ENCODE data around the gene SH3TC1.
A peak's percentile ranks its signal among the peaks of the same experiment; 100 is the strongest.

Gene SH3TC1

GRCh38 chr4:8276358-8277240 lies 77.5 kb downstream of the SH3TC1 start:
- peaks cover 71% of the 10 kb centered on the region for H3K4me1 Mint-ChIP-seq
- no peaks in the 10 kb centered on the region for H3K36me3 Mint-ChIP-seq (ENCODE audit: low read depth)
- H3K9me3 Mint-ChIP-seq: no peaks in the 10 kb centered on the region
- no peak for TF ChIP-seq CTCF (IDR thresholded peaks at IDR 0.05)
- H3K27ac Mint-ChIP-seq: no peak overlapping the region
- peaks cover 5% of the 10 kb centered on the region for H3K27me3 Mint-ChIP-seq (ENCODE audit: low read depth, poor library complexity)
- no peak for DNase-seq
- H3K4me3 Mint-ChIP-seq: no peak overlapping the region

GRCh38 chr4:8277356-8278008 lies 78.4 kb downstream of the SH3TC1 start:
- Mint-ChIP-seq H3K27ac (no peak overlapping the region), H3K9me3 (no peaks in the 10 kb centered on the region)
- TF ChIP-seq CTCF (IDR thresholded peaks at IDR 0.05): no peak

GRCh38 chr4:8278009-8278395 lies 78.9 kb downstream of the SH3TC1 start:
- H3K9me3 Mint-ChIP-seq: no peaks in the 10 kb centered on the region
- H3K4me1 Mint-ChIP-seq: peaks cover 68% of the 10 kb centered on the region
- no peaks in the 10 kb centered on the region for H3K36me3 Mint-ChIP-seq (ENCODE audit: low read depth)
- no peaks in the 10 kb centered on the region for H3K27me3 Mint-ChIP-seq (ENCODE audit: low read depth, poor library complexity)
- no peak for DNase-seq
- no peak overlapping the region for H3K4me3 Mint-ChIP-seq
- peak overlapping the region; percentile 68 for H3K27ac Mint-ChIP-seq
- TF ChIP-seq CTCF (IDR thresholded peaks at IDR 0.05): no peak

More at GRCh38 chr4:8277356-8278008, 78.4 kb downstream of the SH3TC1 start:
- DNase-seq: no peak
- Mint-ChIP-seq H3K4me3 (no peak overlapping the region), H3K36me3 (ENCODE audit: low read depth) (no peaks in the 10 kb centered on the region), H3K4me1 (peaks cover 65% of the 10 kb centered on the region), H3K27me3 (ENCODE audit: low read depth, poor library complexity) (no peaks in the 10 kb centered on the region)

- Mint-ChIP-seq H3K9me3 (no peaks in the 10 kb centered on the region), H3K4me1 (peaks cover 75% of the 10 kb centered on the region), H3K4me3 (no peak overlapping the region), H3K27me3 (ENCODE audit: low read depth, poor library complexity) (no peaks in the 10 kb centered on the region), H3K36me3 (ENCODE audit: low read depth) (no peaks in the 10 kb centered on the region), H3K27ac (peak overlapping the region; percentile 68)
- no peak for DNase-seq
- TF ChIP-seq CTCF (IDR thresholded peaks at IDR 0.05): no peak
Measured at GRCh38 chr4:8278421-8279287, 79.6 kb downstream of the SH3TC1 start.

GRCh38 chr4:8279321-8280157 lies 80.4 kb downstream of the SH3TC1 start:
- no peaks in the 10 kb centered on the region for H3K27me3 Mint-ChIP-seq (ENCODE audit: low read depth, poor library complexity)
- H3K27ac Mint-ChIP-seq: peak overlapping the region; percentile 83
- no peaks in the 10 kb centered on the region for H3K9me3 Mint-ChIP-seq
- DNase-seq: no peak
- H3K4me1 Mint-ChIP-seq: peaks cover 71% of the 10 kb centered on the region
- no peaks in the 10 kb centered on the region for H3K36me3 Mint-ChIP-seq (ENCODE audit: low read depth)
- no peak for TF ChIP-seq CTCF (IDR thresholded peaks at IDR 0.05)
- peak overlapping the region; percentile 13 for H3K4me3 Mint-ChIP-seq

Measured in nephron progenitor cell (in vitro differentiated cells).